Omental fat pad (tissue), 4 donors: ENCODE data around the gene DKK3. TPM values are rescaled to one million over a fixed set of nuclear protein-coding genes. Genes with fewer than 3 reads are reported as not detected.

Source experiments
- ATAC-seq: fragments of 150-250 bp; one replicate; pipeline ENCODE4 v1.9.1; 2016; ENCODE audit warnings: mild to moderate bottlenecking, moderate library complexity; ENCODE audit not compliant: low FRiP score
- DNase-seq: peaks from one replicate; pipeline ENCODE4 v3.0.0-alpha.2; 2019; ENCODE audit warnings: low spot score
- total RNA-seq, 4 donors: library from RNA; depleted of rRNA; stranded (reverse); fragments of >200 nt; gene quantifications; one replicate each; pipeline ENCODE4 v1.1.0, GENCODE V29; 2016
- TF ChIP-seq, protein P1 (sequence below), 3 donors: fragments of 450-650 bp; IDR thresholded peaks; one replicate each; pipeline ENCODE4 v1.5.1; 2016 to 2017; ENCODE audit warnings: antibody characterized with exemption in 3 of 3, mild to moderate bottlenecking in 3 of 3, moderate library complexity in 2 of 3

The DKK3 gene
- total RNA-seq, 4 donors from 2014 or later: 16.5 to 33.6 (median 21.7) TPM

DNA sequence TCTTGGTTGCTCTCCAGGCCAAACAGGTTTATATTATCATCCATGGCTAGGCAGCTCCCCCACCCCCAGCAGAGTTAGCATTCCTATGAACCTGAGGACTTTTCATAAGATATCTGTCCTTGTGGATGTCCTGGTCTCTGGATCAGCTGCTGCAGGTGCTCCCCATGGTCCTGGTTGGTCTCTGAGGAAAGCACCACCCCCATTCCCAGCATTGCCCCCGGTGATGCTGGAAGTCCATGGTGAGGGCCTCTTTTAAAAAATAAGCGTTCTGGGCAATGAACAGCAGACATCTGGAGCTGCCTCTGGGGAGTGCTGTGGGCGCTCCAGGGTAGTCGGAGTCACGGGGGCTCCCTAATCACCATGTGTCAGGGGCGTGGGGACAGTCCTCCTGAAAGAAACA is 26.6 kb downstream of the DKK3 start:
- DNase-seq: no peak
- ATAC-seq: no peak
- TF ChIP-seq, protein P1, sequence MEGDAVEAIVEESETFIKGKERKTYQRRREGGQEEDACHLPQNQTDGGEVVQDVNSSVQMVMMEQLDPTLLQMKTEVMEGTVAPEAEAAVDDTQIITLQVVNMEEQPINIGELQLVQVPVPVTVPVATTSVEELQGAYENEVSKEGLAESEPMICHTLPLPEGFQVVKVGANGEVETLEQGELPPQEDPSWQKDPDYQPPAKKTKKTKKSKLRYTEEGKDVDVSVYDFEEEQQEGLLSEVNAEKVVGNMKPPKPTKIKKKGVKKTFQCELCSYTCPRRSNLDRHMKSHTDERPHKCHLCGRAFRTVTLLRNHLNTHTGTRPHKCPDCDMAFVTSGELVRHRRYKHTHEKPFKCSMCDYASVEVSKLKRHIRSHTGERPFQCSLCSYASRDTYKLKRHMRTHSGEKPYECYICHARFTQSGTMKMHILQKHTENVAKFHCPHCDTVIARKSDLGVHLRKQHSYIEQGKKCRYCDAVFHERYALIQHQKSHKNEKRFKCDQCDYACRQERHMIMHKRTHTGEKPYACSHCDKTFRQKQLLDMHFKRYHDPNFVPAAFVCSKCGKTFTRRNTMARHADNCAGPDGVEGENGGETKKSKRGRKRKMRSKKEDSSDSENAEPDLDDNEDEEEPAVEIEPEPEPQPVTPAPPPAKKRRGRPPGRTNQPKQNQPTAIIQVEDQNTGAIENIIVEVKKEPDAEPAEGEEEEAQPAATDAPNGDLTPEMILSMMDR (IDR thresholded peaks at IDR 0.05): no peak

- no peak for DNase-seq
- no peak for ATAC-seq
These were observed 27.1 kb downstream of the DKK3 start for GRCh38 chr11:11981364-11981763.

DNA sequence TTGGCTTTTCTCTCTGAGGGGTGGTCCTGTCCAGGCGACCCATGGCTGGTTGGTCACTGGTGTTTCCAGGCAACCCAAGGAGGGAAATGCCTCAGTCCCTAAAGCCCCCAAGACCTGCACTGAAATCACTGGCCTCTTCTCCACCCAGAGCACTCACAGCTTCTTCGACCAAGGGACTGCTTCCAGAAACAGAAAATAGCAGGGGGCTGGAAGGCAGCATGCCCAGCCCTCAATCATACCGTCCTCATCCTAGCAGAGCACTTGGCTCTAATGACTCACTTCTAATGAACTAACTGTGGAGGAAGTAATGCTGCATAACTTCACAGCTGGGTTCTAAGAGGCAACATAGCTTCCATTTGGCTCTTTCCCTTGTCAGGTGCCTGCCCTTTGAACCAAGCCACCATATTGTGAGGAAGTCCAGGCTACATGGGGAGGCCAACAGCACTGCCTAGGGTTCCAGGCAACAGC is 27.6 kb downstream of the DKK3 start:
- DNase-seq: no peak
- ATAC-seq: no peak
- TF ChIP-seq, protein P1 (IDR thresholded peaks at IDR 0.05): no peak

More at GRCh38 chr11:11981364-11981763, 27.1 kb downstream of the DKK3 start:
- TF ChIP-seq, protein P1 (IDR thresholded peaks at IDR 0.05): no peak

DNA sequence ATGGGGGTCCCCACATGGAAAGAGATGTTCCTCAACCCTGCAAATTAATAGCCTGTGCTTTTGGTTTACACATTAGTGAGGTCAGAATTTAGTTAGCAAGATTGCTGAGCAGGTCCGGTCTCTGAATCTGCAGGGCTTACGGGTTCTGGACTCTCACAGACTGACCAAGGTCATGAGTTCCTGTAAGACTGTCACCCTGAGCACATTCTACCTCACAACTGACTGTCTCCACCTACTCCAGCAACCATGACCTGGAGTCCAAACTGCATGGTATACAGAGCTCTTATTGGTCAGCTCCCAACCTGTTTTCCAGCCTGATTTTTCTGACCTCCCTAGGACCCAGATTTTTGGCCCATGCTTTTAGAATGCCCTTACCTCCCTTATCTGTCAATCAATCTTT is 28.2 kb downstream of the DKK3 start:
- DNase-seq: no peak
- no peak for ATAC-seq
- TF ChIP-seq, protein P1 (IDR thresholded peaks at IDR 0.05): no peak

- TF ChIP-seq, protein P1 (IDR thresholded peaks at IDR 0.05): no peak
- DNase-seq (no peak), ATAC-seq (no peak)
These were observed 28.8 kb downstream of the DKK3 start for GRCh38 chr11:11979488-11980117.

DNA sequence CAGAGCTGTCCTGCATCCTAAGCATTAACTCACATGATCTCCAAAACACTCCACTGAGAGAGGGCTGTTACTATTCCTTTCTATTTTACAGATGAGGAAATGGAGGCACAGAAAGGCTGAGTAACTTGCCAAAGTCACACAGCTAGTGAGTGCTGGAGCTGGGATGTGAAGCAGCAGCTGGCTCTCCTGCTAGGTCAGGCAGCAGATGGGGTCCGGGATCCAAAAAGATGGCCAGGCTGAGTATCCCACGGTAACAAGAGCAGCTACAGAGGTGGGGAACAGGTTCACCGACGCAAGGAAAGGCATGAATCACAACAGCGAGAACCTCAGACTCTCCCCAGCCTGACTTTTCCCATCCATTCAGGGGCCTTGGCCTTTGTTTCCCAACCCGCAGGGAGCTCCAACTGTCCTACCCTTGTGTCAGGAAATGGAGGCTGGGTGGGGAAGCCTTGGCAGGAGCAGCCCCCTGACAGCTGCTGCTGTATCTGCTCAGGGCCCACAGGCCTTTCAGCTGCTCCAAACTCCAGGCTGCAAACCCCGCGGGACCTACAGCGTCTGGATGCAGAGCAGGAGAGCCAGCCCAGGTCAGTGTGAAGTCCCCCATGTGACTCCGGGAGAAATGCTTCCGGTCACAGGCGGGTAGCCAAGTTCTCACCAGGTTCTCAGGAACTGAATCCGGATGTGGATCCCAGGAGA is 29.5 kb downstream of the DKK3 start:
- no peak for DNase-seq
- TF ChIP-seq, protein P1 (IDR thresholded peaks at IDR 0.05): no peak
- ATAC-seq: no peak
